SK-N-SH treated with all-trans-retinoic acid at 6 μM for 48 hours (cell line): ENCODE results near the gene ZNF19.

Source experiments
- ATAC-seq: fragments of 200-7000 bp; cut with Tn5 transposase; 3 replicates; pipeline ENCODE4 v1.9.1; 2020; ENCODE audit warnings: mild to moderate bottlenecking, moderate library complexity
- ARNTL ChIP-seq: fragments of 450-650 bp; formaldehyde crosslinking; IDR thresholded peaks from 2 replicates; pipeline ENCODE4 v1.5.0; 2020; ENCODE audit warnings: low read depth, mild to moderate bottlenecking, moderate library complexity, borderline replicate concordance
- BACH2 ChIP-seq: fragments of 250-450 bp; sonication (Bioruptor Pico); IDR thresholded peaks from 2 replicates; pipeline ENCODE4 v1.9.0; 2021; ENCODE audit warnings: mild to moderate bottlenecking, borderline replicate concordance
- ESRRG ChIP-seq: fragments of 250-450 bp; sonication (Bioruptor Pico); IDR thresholded peaks from 2 replicates; pipeline ENCODE4 v1.6.1; 2021; ENCODE audit warnings: mild to moderate bottlenecking
- GLIS3 ChIP-seq: fragments of 250-450 bp; sonication (Bioruptor Pico); IDR thresholded peaks from 2 replicates; pipeline ENCODE4 v1.5.0; 2020; ENCODE audit warnings: mild to moderate bottlenecking, moderate library complexity
- ISL1 ChIP-seq: fragments of 250-450 bp; sonication (Bioruptor Pico); IDR thresholded peaks from 2 replicates; pipeline ENCODE4 v2.1.2; 2022; ENCODE audit warnings: mild to moderate bottlenecking, moderate library complexity
- POU6F1 ChIP-seq: fragments of 250-450 bp; sonication (Bioruptor Pico); IDR thresholded peaks from 2 replicates; pipeline ENCODE4 v1.8.0; 2021; ENCODE audit warnings: low read depth, mild to moderate bottlenecking, moderate library complexity, borderline replicate concordance
- PPARA ChIP-seq: fragments of 250-450 bp; sonication (Bioruptor Pico); IDR thresholded peaks from 2 replicates; pipeline ENCODE4 v1.5.0; 2020; ENCODE audit warnings: mild to moderate bottlenecking, borderline replicate concordance
- SNAI2 ChIP-seq: fragments of 250-450 bp; sonication (Bioruptor Pico); IDR thresholded peaks from 2 replicates; pipeline ENCODE4 v1.5.0; 2020; ENCODE audit warnings: mild to moderate bottlenecking, moderate library complexity
- TOX ChIP-seq: fragments of 250-450 bp; sonication (Bioruptor Pico); IDR thresholded peaks from 2 replicates; pipeline ENCODE4 v1.8.0; 2021; ENCODE audit warnings: mild to moderate bottlenecking, moderate library complexity, borderline replicate concordance
- TSHZ2 ChIP-seq: fragments of 250-450 bp; sonication (Bioruptor Pico); IDR thresholded peaks from 2 replicates; pipeline ENCODE4 v1.5.0; 2020; ENCODE audit warnings: mild to moderate bottlenecking, moderate library complexity
- ZC3H10 ChIP-seq: fragments of 250-450 bp; sonication (Bioruptor Pico); IDR thresholded peaks from 2 replicates; pipeline ENCODE4 v1.5.1; 2021; ENCODE audit warnings: mild to moderate bottlenecking, moderate library complexity
- ZFP3 ChIP-seq: fragments of 250-450 bp; sonication (Bioruptor Pico); IDR thresholded peaks from 2 replicates; pipeline ENCODE4 v1.5.0; 2020; ENCODE audit warnings: mild to moderate bottlenecking, moderate library complexity
- ZFP30 ChIP-seq: fragments of 450-650 bp; formaldehyde crosslinking; IDR thresholded peaks from 2 replicates; pipeline ENCODE4 v1.5.0; 2022; ENCODE audit warnings: mild to moderate bottlenecking, moderate library complexity
- ZNF70 ChIP-seq: fragments of 450-650 bp; formaldehyde crosslinking; IDR thresholded peaks from 2 replicates; pipeline ENCODE4 v1.5.0; 2020; ENCODE audit warnings: mild to moderate bottlenecking, moderate library complexity
- ZNF8 ChIP-seq: fragments of 450-650 bp; formaldehyde crosslinking; IDR thresholded peaks from 2 replicates; pipeline ENCODE4 v1.5.0; 2020; ENCODE audit warnings: mild to moderate bottlenecking, moderate library complexity

Gene ZNF19

GRCh38 chr16:71423865-71424264 lies 65.3 kb downstream of the ZNF19 start:
- TF ChIP-seq POU6F1 (CRISPR knock-in tag), result no peak
- no peak for TF ChIP-seq ZFP30
- no peak for TF ChIP-seq TSHZ2
- TF ChIP-seq ZNF8 (CRISPR knock-in tag), result no peak
- TF ChIP-seq ZC3H10 (CRISPR knock-in tag), result no peak
- no peak for TF ChIP-seq SNAI2 (CRISPR knock-in tag)
- no peak for TF ChIP-seq GLIS3 (CRISPR knock-in tag)
- no peak for TF ChIP-seq ISL1 (CRISPR knock-in tag)
- no peak for TF ChIP-seq TOX
- no peak for TF ChIP-seq PPARA
- TF ChIP-seq ZNF70 (CRISPR knock-in tag), result no peak
- no peak for TF ChIP-seq ZFP3 (CRISPR knock-in tag)
- no peak for TF ChIP-seq BACH2 (CRISPR knock-in tag)
- no peak for TF ChIP-seq ESRRG (CRISPR knock-in tag)
- no peak for TF ChIP-seq ARNTL (CRISPR knock-in tag)
- ATAC-seq, result no peak
